ENCODE data around the gene KRT74. TPM values are rescaled to one million over a fixed set of nuclear protein-coding genes. Genes with fewer than 3 reads are reported as not detected.

KRT74 gene
- total RNA-seq, 1 experiment from 2014 or later: not detected

DNA sequence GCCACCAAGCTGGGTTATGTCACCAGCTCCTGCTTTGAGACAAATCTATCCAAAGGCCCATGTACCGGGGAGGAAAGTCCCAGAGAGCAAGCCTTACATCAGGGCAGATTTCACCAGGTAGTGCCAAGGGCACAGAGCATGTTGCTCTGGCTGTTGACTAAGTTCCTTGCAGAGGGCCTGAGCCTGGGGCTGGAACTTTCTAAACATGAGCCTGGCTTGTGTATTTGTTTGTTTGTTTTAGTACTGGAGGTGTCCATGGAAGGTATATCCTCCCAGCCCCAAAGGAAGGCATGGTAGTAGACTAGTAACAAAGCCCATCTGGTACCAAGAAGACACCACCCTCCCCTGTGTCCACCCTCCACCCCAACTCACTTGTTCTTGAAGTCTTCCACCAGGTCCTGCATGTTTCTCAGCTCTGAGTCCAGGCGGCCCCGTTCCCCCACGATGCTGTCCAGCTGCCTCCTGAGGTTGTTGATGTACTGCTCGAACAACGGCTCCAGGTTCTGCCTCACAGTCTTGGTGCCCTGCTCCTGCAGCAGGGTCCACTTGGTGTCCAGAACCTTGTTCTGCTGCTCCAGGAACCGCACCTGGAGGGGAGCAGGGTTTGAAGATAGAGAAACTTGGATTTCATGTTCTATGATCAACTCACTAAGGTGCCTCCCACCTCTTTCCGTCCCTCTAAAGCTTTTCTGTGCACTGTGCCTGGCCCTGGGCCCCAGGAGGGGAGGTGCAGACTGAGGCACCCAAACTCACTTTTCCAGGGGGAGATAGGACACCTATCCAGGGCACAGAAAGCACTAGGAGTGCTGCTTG, 54.9 kb downstream of the KRT74 start:
- H3K27me3 ChIP-seq (ENCODE audit: low read length): no peaks in the 10 kb centered on the region
- intact Hi-C loops (cut with micrococcal nuclease): no loop called here
- H3K9me3 ChIP-seq (ENCODE audit: low read length): no peaks in the 10 kb centered on the region
- no peaks in the 10 kb centered on the region for H3K9me2 ChIP-seq (replicated peaks; ENCODE audit: low read length)
- no peaks in the 10 kb centered on the region for H3K79me2 ChIP-seq (ENCODE audit: low read length)
- no peaks in the 10 kb centered on the region for H3F3A ChIP-seq (ENCODE audit: low read length, unreplicated experiment)
- no peak overlapping the region for H3K27ac ChIP-seq (ENCODE audit: low read length)
- no peak for DNase-seq
- no peak overlapping the region for H2AFZ ChIP-seq (ENCODE audit: low read length)
- H3K4me1 ChIP-seq (ENCODE audit: insufficient read depth, low read length): peaks cover 27% of the 10 kb centered on the region
- ChIA-PET CTCF (no interaction called here), POLR2A (ENCODE audit: unreplicated experiment) (no interaction called here)
- H3K4me3 ChIP-seq (ENCODE audit: low read length): no peak overlapping the region
- no peak for TF ChIP-seq EZH2 (IDR thresholded peaks at IDR 0.05; ENCODE audit: low read length, unreplicated experiment)
- TF ChIP-seq, protein P1, sequence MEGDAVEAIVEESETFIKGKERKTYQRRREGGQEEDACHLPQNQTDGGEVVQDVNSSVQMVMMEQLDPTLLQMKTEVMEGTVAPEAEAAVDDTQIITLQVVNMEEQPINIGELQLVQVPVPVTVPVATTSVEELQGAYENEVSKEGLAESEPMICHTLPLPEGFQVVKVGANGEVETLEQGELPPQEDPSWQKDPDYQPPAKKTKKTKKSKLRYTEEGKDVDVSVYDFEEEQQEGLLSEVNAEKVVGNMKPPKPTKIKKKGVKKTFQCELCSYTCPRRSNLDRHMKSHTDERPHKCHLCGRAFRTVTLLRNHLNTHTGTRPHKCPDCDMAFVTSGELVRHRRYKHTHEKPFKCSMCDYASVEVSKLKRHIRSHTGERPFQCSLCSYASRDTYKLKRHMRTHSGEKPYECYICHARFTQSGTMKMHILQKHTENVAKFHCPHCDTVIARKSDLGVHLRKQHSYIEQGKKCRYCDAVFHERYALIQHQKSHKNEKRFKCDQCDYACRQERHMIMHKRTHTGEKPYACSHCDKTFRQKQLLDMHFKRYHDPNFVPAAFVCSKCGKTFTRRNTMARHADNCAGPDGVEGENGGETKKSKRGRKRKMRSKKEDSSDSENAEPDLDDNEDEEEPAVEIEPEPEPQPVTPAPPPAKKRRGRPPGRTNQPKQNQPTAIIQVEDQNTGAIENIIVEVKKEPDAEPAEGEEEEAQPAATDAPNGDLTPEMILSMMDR (conservative IDR thresholded peaks at IDR 0.05; ENCODE audit: low read depth, low read length): no peak
- no peak for TF ChIP-seq EZH2phosphoT487 (IDR thresholded peaks at IDR 0.05; ENCODE audit: borderline replicate concordance, low read length)
- no peak overlapping the region for H3K9ac ChIP-seq (ENCODE audit: low read length)
- no peak for ATAC-seq
- H3K36me3 ChIP-seq (ENCODE audit: low read depth, low read length): no peaks in the 10 kb centered on the region
- no peak overlapping the region for H3K4me2 ChIP-seq (ENCODE audit: low read length)
- H4K20me1 ChIP-seq (ENCODE audit: low read length): no peaks in the 10 kb centered on the region
- BruUV-seq (replicated peaks): no TSS peak

DNA sequence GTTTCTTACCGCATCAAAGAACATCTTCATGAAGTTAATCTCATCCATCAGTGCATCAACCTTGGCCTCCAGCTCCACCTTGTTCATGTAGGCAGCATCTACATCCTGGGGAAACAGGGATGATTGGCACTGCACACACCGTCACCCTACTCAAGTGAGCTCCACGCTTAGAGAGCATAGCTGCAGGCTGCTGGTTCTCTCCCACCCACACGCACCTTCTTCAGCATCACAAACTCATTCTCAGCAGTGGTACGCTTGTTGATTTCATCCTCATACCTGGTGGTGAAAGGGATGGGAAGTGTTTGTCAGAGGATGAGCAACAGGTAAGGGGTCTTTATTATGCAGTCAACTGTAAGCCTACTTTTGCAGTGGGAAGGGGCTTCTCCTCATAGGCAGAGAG, 55.8 kb downstream of the KRT74 start:
- H2AFZ ChIP-seq (ENCODE audit: low read length): no peak overlapping the region
- BruUV-seq (replicated peaks): no TSS peak

More for the DNA sequence above, 55.8 kb downstream of the KRT74 start:
- Histone ChIP-seq H3K4me2 (ENCODE audit: low read length) (no peak overlapping the region), H3K9ac (ENCODE audit: low read length) (no peak overlapping the region), H3K27ac (ENCODE audit: low read length) (no peak overlapping the region), H3K4me1 (ENCODE audit: insufficient read depth, low read length) (peaks cover 27% of the 10 kb centered on the region), H3K9me3 (ENCODE audit: low read length) (no peaks in the 10 kb centered on the region), H4K20me1 (ENCODE audit: low read length) (no peaks in the 10 kb centered on the region), H3K36me3 (ENCODE audit: low read depth, low read length) (no peaks in the 10 kb centered on the region), H3K27me3 (ENCODE audit: low read length) (no peaks in the 10 kb centered on the region), H3F3A (ENCODE audit: low read length, unreplicated experiment) (no peaks in the 10 kb centered on the region), H3K4me3 (ENCODE audit: low read length) (no peak overlapping the region), H3K79me2 (ENCODE audit: low read length) (no peaks in the 10 kb centered on the region), H3K9me2 (replicated peaks; ENCODE audit: low read length) (no peaks in the 10 kb centered on the region)
- POLR2A ChIA-PET (ENCODE audit: unreplicated experiment): no interaction called here
- CTCF ChIA-PET: no interaction called here
- no peak for TF ChIP-seq EZH2 (IDR thresholded peaks at IDR 0.05; ENCODE audit: low read length, unreplicated experiment)
- no peak for TF ChIP-seq EZH2phosphoT487 (IDR thresholded peaks at IDR 0.05; ENCODE audit: borderline replicate concordance, low read length)
- TF ChIP-seq, protein P1 (conservative IDR thresholded peaks at IDR 0.05; ENCODE audit: low read depth, low read length): no peak
- DNase-seq (no peak), ATAC-seq (no peak)
- intact Hi-C loops (cut with micrococcal nuclease): no loop called here

Measured in PC-3 (cell line).